OCI-LY7 (cell line): Measurements from ENCODE around the gene CREB3L1. TPM values are rescaled to one million over a fixed set of nuclear protein-coding genes. Genes with fewer than 3 reads are reported as not detected.

ENCODE experiments used
- BruUV-seq: library from RNA; stranded (reverse); fragments of 400-500 nt; replicated peaks from 2 replicates; lab custom pipeline; 2021; lab: Mats Ljungman, UMichigan
- CTCF ChIA-PET: fragments of 300-600 bp; sonication (Branson Sonifier 250); formaldehyde crosslinking; loops from one replicate; lab custom pipeline; 2022; ENCODE audit warnings: antibody characterized with exemption; ENCODE audit not compliant: unreplicated experiment; lab: Charles Lee
- POLR2A ChIA-PET: fragments of 300-600 bp; sonication (Branson Sonifier 250); formaldehyde crosslinking; loops from one replicate; lab custom pipeline; 2022; ENCODE audit warnings: antibody characterized with exemption; lab: Charles Lee
- DNase-seq: peaks from one replicate; pipeline ENCODE4 v3.0.0-alpha.2; 2015; ENCODE audit warnings: low spot score
- H2AFZ ChIP-seq: fragments of 200-600 bp; sonication (generic), shearing (Covaris generic); 2 replicates; pipeline ENCODE4 v1.6.1; 2014; ENCODE audit warnings: mild to moderate bottlenecking, antibody characterized with exemption, low read length, moderate library complexity
- H3K27ac ChIP-seq: fragments of 200-600 bp; sonication (generic); 2 replicates; pipeline ENCODE4 v1.5.1; 2014; ENCODE audit warnings: mixed run types, low read depth, mild to moderate bottlenecking, moderate library complexity, low read length, inconsistent platforms; ENCODE audit not compliant: poor library complexity, severe bottlenecking
- H3K36me3 ChIP-seq: fragments of 200-600 bp; sonication (generic); 2 replicates; pipeline ENCODE4 v1.6.1; 2014; ENCODE audit warnings: mild to moderate bottlenecking, antibody characterized with exemption, low read length, moderate library complexity, mixed read lengths; ENCODE audit not compliant: insufficient read depth
- H3K4me1 ChIP-seq: fragments of 200-600 bp; sonication (generic); 2 replicates; pipeline ENCODE4 v1.5.1; 2014; ENCODE audit warnings: mild to moderate bottlenecking, low read length; ENCODE audit not compliant: insufficient read depth, poor library complexity, severe bottlenecking
- H3K4me2 ChIP-seq: fragments of 200-600 bp; sonication (generic); 2 replicates; pipeline ENCODE4 v1.6.1; 2014; ENCODE audit warnings: mild to moderate bottlenecking, low read length
- H3K4me3 ChIP-seq: fragments of 200-600 bp; sonication (generic); 2 replicates; pipeline ENCODE4 v1.5.1; 2014; ENCODE audit warnings: mild to moderate bottlenecking, low read depth, low read length; ENCODE audit not compliant: poor library complexity, severe bottlenecking
- H3K79me2 ChIP-seq: fragments of 200-600 bp; sonication (generic); 2 replicates; pipeline ENCODE4 v1.6.1; 2016; ENCODE audit warnings: low read depth, mild to moderate bottlenecking, low read length, moderate library complexity, mixed read lengths; ENCODE audit not compliant: insufficient read depth
- H3K9me2 ChIP-seq: fragments of 200-600 bp; sonication (generic); 2 replicates; pipeline ENCODE4 v1.6.1; 2016; ENCODE audit warnings: mild to moderate bottlenecking, low read length, mixed read lengths; ENCODE audit not compliant: insufficient read depth
- H3K9me3 ChIP-seq: fragments of 200-600 bp; sonication (generic); 2 replicates; pipeline ENCODE4 v1.6.1; 2014; ENCODE audit warnings: mild to moderate bottlenecking, mixed run types, low read length, mixed read lengths
- H4K20me1 ChIP-seq: fragments of 200-600 bp; sonication (generic); 2 replicates; pipeline ENCODE4 v1.6.1; 2014; ENCODE audit warnings: mild to moderate bottlenecking, antibody characterized with exemption, low read length, moderate library complexity, mixed read lengths; ENCODE audit not compliant: insufficient read depth
- EZH2phosphoT487 ChIP-seq: fragments of 200-600 bp; sonication (generic); IDR thresholded peaks from 2 replicates; pipeline ENCODE4 v1.6.1; 2018; ENCODE audit warnings: low read depth, borderline replicate concordance, mild to moderate bottlenecking, mixed run types, antibody characterized with exemption, low read length, moderate library complexity, mixed read lengths
- intact Hi-C: fragments of 100-400 bp; cut with micrococcal nuclease; formaldehyde crosslinking; loops from one replicate; pipeline ENCODE4 v1.10.0; 2022; ENCODE audit not compliant: unreplicated experiment
- total RNA-seq, 2 experiments: library from RNA; depleted of rRNA in 1 of 2; stranded (reverse); fragments of >200 nt in 1 of 2; shearing (Covaris generic) in 1 of 2; gene quantifications; 2 replicates each; pipeline ENCODE4 v1.2.3, GENCODE V29; 2014 to 2022
- TF ChIP-seq, protein P1 (sequence below): fragments of 200-600 bp; sonication (generic); conservative IDR thresholded peaks from 2 replicates; pipeline ENCODE4 v1.5.1; 2014; ENCODE audit warnings: mild to moderate bottlenecking, antibody characterized with exemption, low read length, moderate library complexity, mixed read lengths

Gene CREB3L1
- total RNA-seq, 2 experiments from 2014 or later = 0.17 TPM; not detected in 1

DNA sequence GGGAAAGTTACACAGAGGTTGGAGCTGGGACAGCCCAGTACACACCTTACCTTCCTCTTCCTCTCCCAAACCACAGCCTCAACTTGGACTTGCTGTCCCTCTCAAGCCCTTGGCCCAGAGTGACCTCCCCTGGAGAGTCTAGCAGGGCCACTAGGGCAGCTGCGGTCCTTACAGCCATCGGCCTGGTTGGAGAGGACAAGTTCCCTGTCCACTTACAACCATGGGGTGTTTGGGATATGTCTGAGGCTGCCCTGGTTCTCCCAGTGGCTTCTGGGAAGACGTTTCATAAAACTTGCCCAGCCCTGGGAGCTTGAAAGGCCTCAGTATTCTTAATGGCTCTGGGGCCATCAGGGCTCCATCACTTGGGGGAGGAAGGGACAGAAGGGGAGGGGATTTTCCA is 56.7 kb downstream of the CREB3L1 start:
- H3K27ac ChIP-seq = no peak overlapping the region
- CTCF ChIA-PET = no interaction called here
- no peaks in the 10 kb centered on the region for H3K9me2 ChIP-seq
- TF ChIP-seq, protein P1, sequence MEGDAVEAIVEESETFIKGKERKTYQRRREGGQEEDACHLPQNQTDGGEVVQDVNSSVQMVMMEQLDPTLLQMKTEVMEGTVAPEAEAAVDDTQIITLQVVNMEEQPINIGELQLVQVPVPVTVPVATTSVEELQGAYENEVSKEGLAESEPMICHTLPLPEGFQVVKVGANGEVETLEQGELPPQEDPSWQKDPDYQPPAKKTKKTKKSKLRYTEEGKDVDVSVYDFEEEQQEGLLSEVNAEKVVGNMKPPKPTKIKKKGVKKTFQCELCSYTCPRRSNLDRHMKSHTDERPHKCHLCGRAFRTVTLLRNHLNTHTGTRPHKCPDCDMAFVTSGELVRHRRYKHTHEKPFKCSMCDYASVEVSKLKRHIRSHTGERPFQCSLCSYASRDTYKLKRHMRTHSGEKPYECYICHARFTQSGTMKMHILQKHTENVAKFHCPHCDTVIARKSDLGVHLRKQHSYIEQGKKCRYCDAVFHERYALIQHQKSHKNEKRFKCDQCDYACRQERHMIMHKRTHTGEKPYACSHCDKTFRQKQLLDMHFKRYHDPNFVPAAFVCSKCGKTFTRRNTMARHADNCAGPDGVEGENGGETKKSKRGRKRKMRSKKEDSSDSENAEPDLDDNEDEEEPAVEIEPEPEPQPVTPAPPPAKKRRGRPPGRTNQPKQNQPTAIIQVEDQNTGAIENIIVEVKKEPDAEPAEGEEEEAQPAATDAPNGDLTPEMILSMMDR = no peak
- TF ChIP-seq EZH2phosphoT487 = no peak
- H3K9me3 ChIP-seq = no peaks in the 10 kb centered on the region
- no peaks in the 10 kb centered on the region for H4K20me1 ChIP-seq
- H2AFZ ChIP-seq = no peak overlapping the region
- no TSS peak for BruUV-seq
- no peak overlapping the region for H3K4me2 ChIP-seq
- DNase-seq = no peak
- peaks cover 3% of the 10 kb centered on the region for H3K4me1 ChIP-seq
- H3K79me2 ChIP-seq = no peaks in the 10 kb centered on the region
- no peak overlapping the region for H3K4me3 ChIP-seq
- POLR2A ChIA-PET = no interaction called here
- H3K36me3 ChIP-seq = no peaks in the 10 kb centered on the region
- intact Hi-C loops = no loop called here

DNA sequence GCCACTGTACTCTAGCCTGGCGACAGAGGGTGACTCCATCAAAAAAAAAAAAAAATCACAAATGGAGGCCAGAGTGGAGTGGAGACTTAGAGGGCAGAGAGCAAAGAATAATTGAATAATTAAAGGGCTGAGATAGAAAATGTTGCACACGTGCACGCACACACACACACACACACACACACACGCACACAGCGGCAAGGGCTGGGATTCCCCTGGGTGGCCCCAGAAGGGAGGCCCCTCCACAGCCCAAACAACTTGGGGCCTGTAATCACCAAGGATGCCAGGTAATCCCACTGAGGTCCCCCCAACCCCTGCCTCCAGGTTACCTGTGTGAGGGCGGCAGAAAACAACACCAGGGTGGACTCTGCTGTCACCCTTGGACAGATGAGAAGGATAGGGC is 57.8 kb downstream of the CREB3L1 start:
- Histone ChIP-seq H3K79me2 (no peaks in the 10 kb centered on the region), H2AFZ (no peak overlapping the region), H3K4me2 (no peak overlapping the region), H3K9me3 (no peaks in the 10 kb centered on the region), H3K9me2 (no peaks in the 10 kb centered on the region), H4K20me1 (no peaks in the 10 kb centered on the region), H3K4me3 (no peak overlapping the region), H3K36me3 (no peaks in the 10 kb centered on the region), H3K27ac (no peak overlapping the region), H3K4me1 (peaks cover 3% of the 10 kb centered on the region)
- TF ChIP-seq, protein P1 = no peak
- TF ChIP-seq EZH2phosphoT487 = no peak
- DNase-seq = no peak
- ChIA-PET CTCF (no interaction called here), POLR2A (no interaction called here)
- intact Hi-C loops = no loop called here
- no TSS peak for BruUV-seq

DNA sequence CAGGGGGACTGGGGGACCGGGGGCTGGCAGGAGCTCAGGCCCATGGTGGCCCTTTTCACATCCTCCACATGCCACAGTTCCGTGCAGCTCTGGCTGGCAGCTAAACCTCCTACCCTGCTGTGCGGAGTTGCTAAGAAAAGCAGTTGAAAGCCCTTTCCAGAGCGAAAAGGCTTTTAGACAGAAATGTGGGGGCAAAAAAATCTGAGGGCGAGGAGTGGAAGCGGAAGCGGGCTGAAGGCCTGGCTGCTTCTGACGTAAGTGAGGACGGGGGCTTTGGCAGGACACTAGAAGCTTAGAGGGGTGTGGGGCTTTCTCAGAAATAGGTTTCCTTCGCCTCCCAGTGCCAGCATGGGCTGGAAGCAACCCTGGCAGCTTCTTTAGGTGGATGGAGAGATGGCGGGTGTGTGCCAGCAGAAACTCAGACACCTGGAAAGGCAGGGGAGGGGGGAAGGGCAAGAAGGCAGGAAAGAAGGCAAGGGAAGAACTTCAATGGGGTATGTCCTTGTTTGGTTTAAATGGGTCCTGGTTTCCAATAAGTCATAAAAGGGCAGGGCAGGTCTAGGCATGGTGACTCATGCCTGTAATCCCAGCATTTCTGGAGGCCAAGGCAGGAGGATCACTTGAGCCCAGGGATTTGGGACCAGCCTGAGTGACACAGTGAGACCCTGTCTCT is 58.6 kb downstream of the CREB3L1 start:
- Histone ChIP-seq H3K36me3 (no peaks in the 10 kb centered on the region), H3K4me1 (peaks cover 3% of the 10 kb centered on the region), H3K9me3 (no peaks in the 10 kb centered on the region), H3K4me3 (no peak overlapping the region), H3K27ac (no peak overlapping the region), H2AFZ (no peak overlapping the region), H3K79me2 (no peaks in the 10 kb centered on the region), H4K20me1 (no peaks in the 10 kb centered on the region), H3K4me2 (no peak overlapping the region), H3K9me2 (no peaks in the 10 kb centered on the region)
- TF ChIP-seq, protein P1 = no peak
- no peak for TF ChIP-seq EZH2phosphoT487
- CTCF ChIA-PET = no interaction called here
- no TSS peak for BruUV-seq
- POLR2A ChIA-PET = no interaction called here
- intact Hi-C loops = no loop called here
- DNase-seq = no peak
